ENCODE results near the gene FCN1.

FCN1 gene

GRCh38 chr9:134937164-134937555 lies 19.4 kb upstream of the FCN1 start:
- DNase-seq (ENCODE audit: low read depth), result no peak

GRCh38 chr9:134936346-134937163 lies 18.8 kb upstream of the FCN1 start:
- DNase-seq (ENCODE audit: low read depth), result no peak

GRCh38 chr9:134935701-134936345 lies 18.1 kb upstream of the FCN1 start:
- DNase-seq (ENCODE audit: low read depth), result no peak

- DNase-seq (ENCODE audit: low read depth), result no peak
Measured at GRCh38 chr9:134935056-134935640, 17.4 kb upstream of the FCN1 start.

GRCh38 chr9:134933076-134933659 lies 15.5 kb upstream of the FCN1 start:
- no peak for DNase-seq (ENCODE audit: low read depth)

- DNase-seq (ENCODE audit: low read depth), result no peak
Measured at GRCh38 chr9:134932606-134933005, 14.9 kb upstream of the FCN1 start.

- DNase-seq (ENCODE audit: low read depth), result no peak
Measured at GRCh38 chr9:134932171-134932570, 14.5 kb upstream of the FCN1 start.

- no peak for DNase-seq (ENCODE audit: low read depth)
Measured at GRCh38 chr9:134930398-134930797, 12.7 kb upstream of the FCN1 start.

- no peak for DNase-seq (ENCODE audit: low read depth)
Measured at GRCh38 chr9:134929193-134930158, 11.8 kb upstream of the FCN1 start.

GRCh38 chr9:134928436-134929192 lies 10.9 kb upstream of the FCN1 start:
- no peak for DNase-seq (ENCODE audit: low read depth)

- no peak for DNase-seq (ENCODE audit: low read depth)
Measured at GRCh38 chr9:134925011-134925511, 7.3 kb upstream of the FCN1 start.

- no peak for DNase-seq (ENCODE audit: low read depth)
Measured at GRCh38 chr9:134923466-134923865, 5.8 kb upstream of the FCN1 start.

GRCh38 chr9:134922932-134923240 lies 5.2 kb upstream of the FCN1 start:
- no peak for DNase-seq (ENCODE audit: low read depth)

- no peak for DNase-seq (ENCODE audit: low read depth)
Measured at GRCh38 chr9:134922066-134922931, 4.6 kb upstream of the FCN1 start.

GRCh38 chr9:134919303-134919702 lies 1.6 kb upstream of the FCN1 start:
- no peak for DNase-seq (ENCODE audit: low read depth)

GRCh38 chr9:134918646-134919045 lies 934 bp upstream of the FCN1 start:
- DNase-seq (ENCODE audit: low read depth), result no peak

- no peak for DNase-seq (ENCODE audit: low read depth)
Measured at GRCh38 chr9:134916161-134916665, 1.5 kb downstream of the FCN1 start.

GRCh38 chr9:134915046-134915985 lies 2.4 kb downstream of the FCN1 start:
- no peak for DNase-seq (ENCODE audit: low read depth)

GRCh38 chr9:134914501-134914834 lies 3.2 kb downstream of the FCN1 start:
- no peak for DNase-seq (ENCODE audit: low read depth)
